Activated naive CD4-positive, alpha-beta T cell treated with anti-CD3 and anti-CD28 coated beads, Interleukin-2, amount 50 U/mL, for 24 hours (primary cell): Measurements from ENCODE around the gene ZNF221.
"Not testable (repeated sequence)": the region's sequence is repeated elsewhere in the genome, so short reads cannot be mapped to it uniquely, and the experiment has no call there.

ENCODE experiments used
- H3K27ac Mint-ChIP-seq: one replicate; pipeline ENCODE4 v1.8.0; 2021; ENCODE audit warnings: mild to moderate bottlenecking, mixed read lengths
- H3K27me3 Mint-ChIP-seq: one replicate; pipeline ENCODE4 v1.8.0; 2021; ENCODE audit warnings: mixed read lengths
- H3K36me3 Mint-ChIP-seq: one replicate; pipeline ENCODE4 v1.8.0; 2021; ENCODE audit warnings: mixed read lengths
- H3K4me1 Mint-ChIP-seq: one replicate; pipeline ENCODE4 v1.8.0; 2021; ENCODE audit warnings: mixed read lengths
- H3K4me3 Mint-ChIP-seq: one replicate; pipeline ENCODE4 v1.8.0; 2021; ENCODE audit warnings: mild to moderate bottlenecking, mixed read lengths
- H3K9me3 Mint-ChIP-seq: one replicate; pipeline ENCODE4 v1.8.0; 2021; ENCODE audit warnings: mixed read lengths

The ZNF221 gene

GRCh38 chr19:43939557-43940260 lies 11.3 kb upstream of the ZNF221 start:
- H3K27ac Mint-ChIP-seq = no peak overlapping the region
- H3K4me3 Mint-ChIP-seq = no peak overlapping the region
- H3K4me1 Mint-ChIP-seq = no peaks in the 10 kb centered on the region
- H3K27me3 Mint-ChIP-seq = peaks cover 7% of the 10 kb centered on the region
- peaks cover 12% of the 10 kb centered on the region for H3K9me3 Mint-ChIP-seq
- peaks cover 3% of the 10 kb centered on the region for H3K36me3 Mint-ChIP-seq

GRCh38 chr19:43940719-43941118 lies 10.3 kb upstream of the ZNF221 start:
- H3K36me3 Mint-ChIP-seq = peaks cover 3% of the 10 kb centered on the region
- peaks cover 12% of the 10 kb centered on the region for H3K9me3 Mint-ChIP-seq
- H3K27ac Mint-ChIP-seq = no peak overlapping the region
- H3K4me1 Mint-ChIP-seq = no peaks in the 10 kb centered on the region
- H3K4me3 Mint-ChIP-seq = no peak overlapping the region
- peaks cover 7% of the 10 kb centered on the region for H3K27me3 Mint-ChIP-seq

GRCh38 chr19:43941209-43941608 lies 9.8 kb upstream of the ZNF221 start:
- H3K27ac Mint-ChIP-seq = no peak overlapping the region
- no peak overlapping the region for H3K4me3 Mint-ChIP-seq
- H3K36me3 Mint-ChIP-seq = peaks cover 3% of the 10 kb centered on the region
- H3K4me1 Mint-ChIP-seq = no peaks in the 10 kb centered on the region
- H3K9me3 Mint-ChIP-seq = peaks cover 12% of the 10 kb centered on the region
- peaks cover 11% of the 10 kb centered on the region for H3K27me3 Mint-ChIP-seq

GRCh38 chr19:43947412-43947811 lies 3.6 kb upstream of the ZNF221 start:
- not testable (repeated sequence) for H3K36me3 Mint-ChIP-seq, H3K27ac Mint-ChIP-seq

GRCh38 chr19:43949803-43950202 lies 1.2 kb upstream of the ZNF221 start:
- Mint-ChIP-seq H3K9me3 (peaks cover 39% of the 10 kb centered on the region), H3K27me3 (peaks cover 15% of the 10 kb centered on the region), H3K4me3 (peak overlapping the region; percentile 67)
- H3K27ac Mint-ChIP-seq, H3K4me1 Mint-ChIP-seq, H3K36me3 Mint-ChIP-seq: not testable (repeated sequence)

More at GRCh38 chr19:43947412-43947811, 3.6 kb upstream of the ZNF221 start:
- Mint-ChIP-seq H3K9me3 (peaks cover 38% of the 10 kb centered on the region), H3K27me3 (peaks cover 19% of the 10 kb centered on the region)
- H3K4me1 Mint-ChIP-seq, H3K4me3 Mint-ChIP-seq: not testable (repeated sequence)

- Mint-ChIP-seq H3K9me3 (peaks cover 22% of the 10 kb centered on the region), H3K4me3 (no peak overlapping the region), H3K36me3 (peaks cover 12% of the 10 kb centered on the region), H3K4me1 (no peaks in the 10 kb centered on the region), H3K27ac (no peak overlapping the region), H3K27me3 (peaks cover 4% of the 10 kb centered on the region)
These were observed 5.8 kb downstream of the ZNF221 start for GRCh38 chr19:43956827-43957226.

GRCh38 chr19:43957891-43958290 lies 6.9 kb downstream of the ZNF221 start:
- peaks cover 24% of the 10 kb centered on the region for H3K9me3 Mint-ChIP-seq
- no peaks in the 10 kb centered on the region for H3K4me1 Mint-ChIP-seq
- H3K4me3 Mint-ChIP-seq = no peak overlapping the region
- H3K27ac Mint-ChIP-seq = no peak overlapping the region
- H3K27me3 Mint-ChIP-seq = peaks cover 3% of the 10 kb centered on the region
- H3K36me3 Mint-ChIP-seq = peaks cover 12% of the 10 kb centered on the region

- Mint-ChIP-seq H3K36me3 (peaks cover 16% of the 10 kb centered on the region), H3K9me3 (peaks cover 37% of the 10 kb centered on the region), H3K4me3 (no peak overlapping the region), H3K27me3 (no peaks in the 10 kb centered on the region), H3K4me1 (no peaks in the 10 kb centered on the region), H3K27ac (no peak overlapping the region)
These were observed 9.4 kb downstream of the ZNF221 start for GRCh38 chr19:43960411-43960810.

- peaks cover 1% of the 10 kb centered on the region for H3K27me3 Mint-ChIP-seq
- peaks cover 42% of the 10 kb centered on the region for H3K9me3 Mint-ChIP-seq
- H3K36me3 Mint-ChIP-seq = peaks cover 39% of the 10 kb centered on the region
- no peaks in the 10 kb centered on the region for H3K4me1 Mint-ChIP-seq
- H3K27ac Mint-ChIP-seq = no peak overlapping the region
- H3K4me3 Mint-ChIP-seq = no peak overlapping the region
These were observed 15.2 kb downstream of the ZNF221 start for GRCh38 chr19:43966079-43966694.

GRCh38 chr19:43976732-43977131 lies 25.7 kb downstream of the ZNF221 start:
- no peaks in the 10 kb centered on the region for H3K4me1 Mint-ChIP-seq

GRCh38 chr19:43983544-43983911 lies 32.5 kb downstream of the ZNF221 start:
- H3K36me3 Mint-ChIP-seq = peaks cover 7% of the 10 kb centered on the region
- no peaks in the 10 kb centered on the region for H3K27me3 Mint-ChIP-seq
- peaks cover 9% of the 10 kb centered on the region for H3K4me1 Mint-ChIP-seq
- H3K27ac Mint-ChIP-seq = no peak overlapping the region
- H3K4me3 Mint-ChIP-seq = peak overlapping the region; percentile 95
- H3K9me3 Mint-ChIP-seq = peaks cover 6% of the 10 kb centered on the region

More at GRCh38 chr19:43976732-43977131, 25.7 kb downstream of the ZNF221 start:
- peaks cover 11% of the 10 kb centered on the region for H3K36me3 Mint-ChIP-seq
- H3K4me3 Mint-ChIP-seq = no peak overlapping the region
- H3K27me3 Mint-ChIP-seq = peaks cover 1% of the 10 kb centered on the region
- H3K27ac Mint-ChIP-seq = no peak overlapping the region
- H3K9me3 Mint-ChIP-seq = peaks cover 18% of the 10 kb centered on the region

GRCh38 chr19:43983912-43984686 lies 33.1 kb downstream of the ZNF221 start, which contains the start of gene ZNF155:
Gene ZNF155 (plus strand): TSS chr19:43984188. CDS start chr19:43988544, 4,356 bp downstream.
- H3K4me1 Mint-ChIP-seq = peaks cover 12% of the 10 kb centered on the region
- no peaks in the 10 kb centered on the region for H3K27me3 Mint-ChIP-seq
- H3K27ac Mint-ChIP-seq = peak within 1 kb of the TSS; percentile 69
- peaks cover 12% of the 10 kb centered on the region for H3K36me3 Mint-ChIP-seq
- H3K4me3 Mint-ChIP-seq = peak within 1 kb of the TSS; percentile 95
- H3K9me3 Mint-ChIP-seq = peaks cover 6% of the 10 kb centered on the region

- H3K27me3 Mint-ChIP-seq = no peaks in the 10 kb centered on the region
These were observed 33.6 kb downstream of the ZNF221 start for GRCh38 chr19:43984687-43985000.

GRCh38 chr19:43997631-43998290 lies 46.7 kb downstream of the ZNF221 start:
- Mint-ChIP-seq H3K27me3 (no peaks in the 10 kb centered on the region), H3K9me3 (peaks cover 32% of the 10 kb centered on the region), H3K27ac (no peak overlapping the region), H3K4me1 (peaks cover 10% of the 10 kb centered on the region), H3K36me3 (peaks cover 47% of the 10 kb centered on the region), H3K4me3 (no peak overlapping the region)

More at GRCh38 chr19:43984687-43985000, 33.6 kb downstream of the ZNF221 start:
- Mint-ChIP-seq H3K4me3 (peak overlapping the region; percentile 95), H3K36me3 (peaks cover 18% of the 10 kb centered on the region), H3K9me3 (peaks cover 9% of the 10 kb centered on the region), H3K27ac (no peak overlapping the region), H3K4me1 (peaks cover 12% of the 10 kb centered on the region)

GRCh38 chr19:44002212-44002565 lies 51.2 kb downstream of the ZNF221 start:
- H3K27me3 Mint-ChIP-seq = no peaks in the 10 kb centered on the region
- H3K9me3 Mint-ChIP-seq = peaks cover 33% of the 10 kb centered on the region
- H3K4me1 Mint-ChIP-seq = peaks cover 24% of the 10 kb centered on the region
- peak overlapping the region; percentile 98 for H3K27ac Mint-ChIP-seq
- H3K4me3 Mint-ChIP-seq = peak overlapping the region; percentile 100
- H3K36me3 Mint-ChIP-seq = peaks cover 30% of the 10 kb centered on the region
